Measurements from ENCODE around the gene SYMPK.

Gene SYMPK

DNA sequence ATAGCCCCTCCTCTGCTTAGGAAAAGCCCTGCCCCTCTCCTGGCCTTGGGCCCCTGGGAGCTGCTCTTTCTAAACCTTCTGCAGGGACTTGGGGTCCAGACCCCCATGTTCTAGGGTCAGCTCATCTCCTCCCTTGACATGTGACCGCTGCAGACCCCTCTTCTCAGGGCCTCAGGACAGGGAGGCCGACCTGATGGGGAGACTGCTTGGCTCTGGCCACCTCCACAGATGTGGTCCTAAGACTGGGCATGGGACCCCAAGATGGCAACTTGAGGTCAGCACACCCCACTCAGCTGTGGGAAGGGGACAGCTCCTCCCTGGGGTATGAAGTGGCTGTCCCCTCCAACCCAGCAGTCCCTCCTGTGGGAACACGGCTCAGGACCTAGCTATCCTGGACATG is 90.0 kb downstream of the SYMPK start:
- Histone ChIP-seq H3K4me3 (ENCODE audit: low read depth, low read length) (no peak overlapping the region), H3K36me3 (peaks cover 8% of the 10 kb centered on the region), H3K27me3 (peaks cover 5% of the 10 kb centered on the region), H3K9me3 (no peaks in the 10 kb centered on the region), H3K4me1 (peaks cover 8% of the 10 kb centered on the region)
- DNase-seq: no peak
- TF ChIP-seq, protein P1, sequence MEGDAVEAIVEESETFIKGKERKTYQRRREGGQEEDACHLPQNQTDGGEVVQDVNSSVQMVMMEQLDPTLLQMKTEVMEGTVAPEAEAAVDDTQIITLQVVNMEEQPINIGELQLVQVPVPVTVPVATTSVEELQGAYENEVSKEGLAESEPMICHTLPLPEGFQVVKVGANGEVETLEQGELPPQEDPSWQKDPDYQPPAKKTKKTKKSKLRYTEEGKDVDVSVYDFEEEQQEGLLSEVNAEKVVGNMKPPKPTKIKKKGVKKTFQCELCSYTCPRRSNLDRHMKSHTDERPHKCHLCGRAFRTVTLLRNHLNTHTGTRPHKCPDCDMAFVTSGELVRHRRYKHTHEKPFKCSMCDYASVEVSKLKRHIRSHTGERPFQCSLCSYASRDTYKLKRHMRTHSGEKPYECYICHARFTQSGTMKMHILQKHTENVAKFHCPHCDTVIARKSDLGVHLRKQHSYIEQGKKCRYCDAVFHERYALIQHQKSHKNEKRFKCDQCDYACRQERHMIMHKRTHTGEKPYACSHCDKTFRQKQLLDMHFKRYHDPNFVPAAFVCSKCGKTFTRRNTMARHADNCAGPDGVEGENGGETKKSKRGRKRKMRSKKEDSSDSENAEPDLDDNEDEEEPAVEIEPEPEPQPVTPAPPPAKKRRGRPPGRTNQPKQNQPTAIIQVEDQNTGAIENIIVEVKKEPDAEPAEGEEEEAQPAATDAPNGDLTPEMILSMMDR (IDR thresholded peaks at IDR 0.05; ENCODE audit: low read depth, low read length): no peak

DNA sequence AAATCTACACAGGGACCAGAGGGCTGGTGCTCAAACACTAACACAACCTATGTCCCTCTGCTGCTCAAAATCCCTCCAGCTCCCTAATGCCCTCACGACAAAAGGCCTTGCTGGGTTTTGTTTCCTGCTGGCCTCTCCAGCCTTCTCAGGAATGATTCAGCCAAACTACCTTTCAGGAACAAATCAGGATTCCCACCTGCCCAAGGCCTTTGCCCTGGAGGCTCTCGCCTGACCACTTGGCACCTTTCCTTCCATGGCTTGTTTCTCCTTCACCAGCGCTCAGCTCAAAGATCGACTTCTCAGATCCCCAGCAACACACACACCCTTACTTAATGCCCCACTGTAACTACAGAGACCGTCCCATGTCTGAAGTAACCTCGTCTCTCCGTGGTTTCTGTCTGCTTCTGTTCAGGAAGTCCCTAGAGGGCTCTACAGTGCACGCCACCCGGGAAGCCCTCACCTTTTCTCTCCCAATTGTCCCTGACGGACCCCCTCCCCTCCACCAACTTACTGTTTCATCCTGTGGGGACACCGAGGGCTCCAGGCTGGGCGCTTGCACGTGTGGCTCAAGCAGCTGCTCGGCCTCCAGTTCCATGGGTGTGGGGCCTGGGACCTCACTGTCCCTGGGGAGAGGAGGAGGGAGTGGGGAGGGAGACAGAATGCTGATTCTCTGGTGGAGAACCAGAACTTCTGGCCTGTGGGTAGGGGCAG is 90.7 kb downstream of the SYMPK start:
- Histone ChIP-seq H3K27me3 (peaks cover 11% of the 10 kb centered on the region), H3K36me3 (peaks cover 4% of the 10 kb centered on the region), H3K4me1 (peaks cover 8% of the 10 kb centered on the region), H3K4me3 (ENCODE audit: low read depth, low read length) (no peak overlapping the region), H3K9me3 (no peaks in the 10 kb centered on the region)
- TF ChIP-seq, protein P1 (IDR thresholded peaks at IDR 0.05; ENCODE audit: low read depth, low read length): no peak
- no peak for DNase-seq

DNA sequence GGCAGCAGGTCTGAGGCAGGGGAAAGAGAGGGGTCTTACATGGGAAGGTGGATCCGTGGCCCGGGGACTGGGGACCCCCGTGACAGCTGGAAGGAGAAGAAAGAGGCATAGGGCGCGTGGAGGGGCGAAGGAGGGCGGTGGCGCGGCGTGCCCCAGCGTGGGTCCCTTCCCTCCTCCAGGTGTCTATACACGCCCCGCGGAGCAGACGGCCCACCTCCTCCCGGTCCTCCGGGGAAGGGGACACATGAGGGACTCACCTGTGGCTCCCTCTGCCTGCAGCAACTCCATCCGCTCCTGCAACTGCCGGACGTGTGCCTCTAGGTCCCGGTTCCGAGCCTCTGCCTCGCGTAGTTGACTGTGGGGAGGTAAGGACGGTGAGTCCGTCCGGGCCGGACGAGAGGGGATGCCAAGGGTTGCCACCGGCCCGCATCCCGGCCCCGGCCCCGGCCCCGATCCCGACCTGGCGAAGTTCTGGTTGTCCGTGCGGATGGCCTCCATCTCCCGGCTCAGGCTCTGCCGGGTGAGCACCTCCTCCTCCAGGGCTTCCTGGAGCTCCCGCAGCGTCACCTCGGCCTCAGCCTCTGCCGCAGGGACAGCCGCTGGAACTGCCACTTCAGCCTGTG is 91.5 kb downstream of the SYMPK start:
- no peak for DNase-seq

DNA sequence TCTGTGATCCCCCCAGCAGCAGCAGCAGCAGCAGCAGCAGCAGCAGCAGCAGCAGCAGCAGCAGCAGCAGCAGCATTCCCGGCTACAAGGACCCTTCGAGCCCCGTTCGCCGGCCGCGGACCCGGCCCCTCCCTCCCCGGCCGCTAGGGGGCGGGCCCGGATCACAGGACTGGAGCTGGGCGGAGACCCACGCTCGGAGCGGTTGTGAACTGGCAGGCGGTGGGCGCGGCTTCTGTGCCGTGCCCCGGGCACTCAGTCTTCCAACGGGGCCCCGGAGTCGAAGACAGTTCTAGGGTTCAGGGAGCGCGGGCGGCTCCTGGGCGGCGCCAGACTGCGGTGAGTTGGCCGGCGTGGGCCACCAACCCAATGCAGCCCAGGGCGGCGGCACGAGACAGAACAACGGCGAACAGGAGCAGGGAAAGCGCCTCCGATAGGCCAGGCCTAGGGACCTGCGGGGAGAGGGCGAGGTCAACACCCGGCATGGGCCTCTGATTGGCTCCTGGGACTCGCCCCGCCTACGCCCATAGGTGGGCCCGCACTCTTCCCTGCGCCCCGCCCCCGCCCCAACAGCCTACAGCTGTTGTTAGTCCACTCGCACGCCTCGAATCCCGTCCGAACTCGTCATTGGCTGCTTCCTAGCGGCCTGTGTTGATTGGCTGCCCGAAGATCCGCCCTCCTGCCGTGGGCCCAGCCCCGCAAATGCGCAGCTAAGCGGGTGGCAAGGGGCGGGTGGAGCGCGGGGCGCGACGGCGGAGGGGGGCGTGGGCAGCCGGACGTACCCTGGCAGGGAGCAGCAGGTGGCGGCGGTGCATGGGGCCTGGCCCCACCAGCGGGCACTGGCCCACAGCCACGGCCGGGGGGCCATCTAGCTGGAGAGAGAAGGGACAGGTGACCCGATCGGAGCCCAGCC is 92.5 kb downstream of the SYMPK start:
- peaks cover 22% of the 10 kb centered on the region for H3K27me3 ChIP-seq

More for the DNA sequence above, 91.5 kb downstream of the SYMPK start:
- Histone ChIP-seq H3K27me3 (peaks cover 20% of the 10 kb centered on the region), H3K36me3 (no peaks in the 10 kb centered on the region), H3K9me3 (no peaks in the 10 kb centered on the region), H3K4me3 (ENCODE audit: low read depth, low read length) (no peak overlapping the region; the same call in 1 of the 2 replicates), H3K4me1 (peaks cover 8% of the 10 kb centered on the region)
- TF ChIP-seq, protein P1 (IDR thresholded peaks at IDR 0.05; ENCODE audit: low read depth, low read length): no peak

DNA sequence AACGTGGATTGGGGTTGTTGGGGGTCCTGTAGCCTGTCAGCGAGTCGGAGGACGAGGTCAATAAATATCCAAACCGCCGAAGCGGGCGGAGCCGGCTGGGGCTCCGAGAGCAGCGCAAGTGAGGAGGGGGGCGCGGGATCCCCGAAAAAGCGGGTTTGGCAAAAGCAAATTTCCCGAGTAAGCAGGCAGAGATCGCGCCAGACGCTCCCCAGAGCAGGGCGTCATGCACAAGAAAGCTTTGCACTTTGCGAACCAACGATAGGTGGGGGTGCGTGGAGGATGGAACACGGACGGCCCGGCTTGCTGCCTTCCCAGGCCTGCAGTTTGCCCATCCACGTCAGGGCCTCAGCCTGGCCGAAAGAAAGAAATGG is 93.1 kb downstream of the SYMPK start:
- no peaks in the 10 kb centered on the region for H3K36me3 ChIP-seq
- H3K4me1 ChIP-seq: peaks cover 8% of the 10 kb centered on the region
- no peaks in the 10 kb centered on the region for H3K9me3 ChIP-seq
- TF ChIP-seq, protein P1 (IDR thresholded peaks at IDR 0.05; ENCODE audit: low read depth, low read length): no peak
- peak overlapping the region; percentile 66 for H3K4me3 ChIP-seq (ENCODE audit: low read depth, low read length)
- DNase-seq: no peak
- peaks cover 22% of the 10 kb centered on the region for H3K27me3 ChIP-seq

More for the DNA sequence above, 92.5 kb downstream of the SYMPK start:
- peak overlapping the region; percentile 66 for H3K4me3 ChIP-seq (ENCODE audit: low read depth, low read length)
- H3K9me3 ChIP-seq: no peaks in the 10 kb centered on the region
- no peaks in the 10 kb centered on the region for H3K36me3 ChIP-seq
- TF ChIP-seq, protein P1 (IDR thresholded peaks at IDR 0.05; ENCODE audit: low read depth, low read length): peak; percentile 80
- DNase-seq: peak; percentile 99
- H3K4me1 ChIP-seq: peaks cover 8% of the 10 kb centered on the region

Measured in BE2C (cell line).